Sigmoid colon (tissue), 7 donors: ENCODE results near the gene AGBL1. TPM values are rescaled to one million over a fixed set of nuclear protein-coding genes. Genes with fewer than 3 reads are reported as not detected.

Experiments used
- DNase-seq: peaks from one replicate; pipeline ENCODE4 v3.0.0-alpha.2; 2019
- H3K27ac ChIP-seq, 4 donors: fragments of 200-600 bp; sonication (generic); one replicate each; pipeline ENCODE4 v1.5.1; 2016 to 2019; ENCODE audit warnings: mild to moderate bottlenecking in 1 of 4
- H3K27me3 ChIP-seq, 3 donors: fragments of 200-600 bp; sonication (generic); one replicate each; pipeline ENCODE4 v1.5.1; 2019; ENCODE audit warnings: mild to moderate bottlenecking in 1 of 3
- H3K36me3 ChIP-seq, 4 donors: fragments of 200-600 bp; sonication (generic); one replicate each; pipeline ENCODE4 v1.5.1; 2016 to 2019
- H3K4me1 ChIP-seq, 4 donors: fragments of 200-600 bp; sonication (generic); one replicate each; pipeline ENCODE4 v1.5.1; 2017 to 2019
- H3K4me3 ChIP-seq, 4 donors: fragments of 200-600 bp; sonication (generic); one replicate each; pipeline ENCODE4 v1.5.1; 2017 to 2019; ENCODE audit warnings: mild to moderate bottlenecking in 2 of 4, moderate library complexity in 1 of 4
- H3K9me3 ChIP-seq, 4 donors: fragments of 200-600 bp in 3 of 4; sonication (generic) in 3 of 4; one replicate each; pipeline versions ENCODE4 v1.5.1 to v1.6.1; 2013 to 2019
- CTCF ChIP-seq, 4 experiments: fragments of 450-650 bp in 3 of 4; fragments of 200-600 bp in 1 of 4; IDR thresholded peaks; one replicate each; pipeline ENCODE4 v1.5.1; 2016 to 2019; ENCODE audit warnings: antibody characterized with exemption in 4 of 4, mild to moderate bottlenecking in 3 of 4, moderate library complexity in 2 of 4
- EP300 ChIP-seq, 4 donors: sonication (generic); formaldehyde crosslinking; IDR thresholded peaks; one replicate each; pipeline ENCODE4 v1.6.1; 2017; ENCODE audit warnings: antibody characterized with exemption in 4 of 4
- POLR2A ChIP-seq, 2 donors: fragments of 450-650 bp; IDR thresholded peaks; one replicate each; pipeline ENCODE4 v1.6.1; 2016; ENCODE audit warnings: antibody characterized with exemption in 2 of 2, mild to moderate bottlenecking in 2 of 2, moderate library complexity in 2 of 2
- POLR2AphosphoS5 ChIP-seq, 4 donors: sonication (generic); formaldehyde crosslinking; IDR thresholded peaks; one replicate each; pipeline ENCODE4 v1.6.1; 2017; ENCODE audit warnings: antibody characterized with exemption in 4 of 4
- WGBS, 2 donors: extraction: QIAGEN DNeasy Blood & Tissue Kit; methylation state at CpG; one replicate each; pipeline ENCODE4 v1.1.7; 2013; 5-methylcytosine and 5-hydroxymethylcytosine counted together
- intact Hi-C: fragments of 100-400 bp; cut with DNase I; formaldehyde crosslinking; loops from one replicate; pipeline ENCODE4 v1.15.1; 2023
- polyA plus RNA-seq, 3 donors: library from polyadenylated mRNA; stranded (reverse); fragments of 200-250 nt; gene quantifications; one replicate each; pipeline ENCODE4 v1.2.3, GENCODE V29; 2013
- total RNA-seq, 4 donors: library from RNA; depleted of rRNA; stranded (reverse); fragments of >200 nt; gene quantifications; one replicate each; pipeline ENCODE4 v1.1.0, GENCODE V29; 2016
- donor health status: healthy with polysubstance abuse.
- donor health status: Bipolar disorder and iron deficiency.
- donor health status: healthy.

Gene AGBL1
- total and polyA plus RNA-seq, 7 donors = 0.16 to 0.28 TPM; not detected in 5

GRCh38 chr15:86408261-86408660, 328.6 kb downstream of the AGBL1 start:
- intact Hi-C loops = no loop called here
- 69 to 73% methylated on average over 3 of the region's 3 CpGs for WGBS, 2 donors

DNA sequence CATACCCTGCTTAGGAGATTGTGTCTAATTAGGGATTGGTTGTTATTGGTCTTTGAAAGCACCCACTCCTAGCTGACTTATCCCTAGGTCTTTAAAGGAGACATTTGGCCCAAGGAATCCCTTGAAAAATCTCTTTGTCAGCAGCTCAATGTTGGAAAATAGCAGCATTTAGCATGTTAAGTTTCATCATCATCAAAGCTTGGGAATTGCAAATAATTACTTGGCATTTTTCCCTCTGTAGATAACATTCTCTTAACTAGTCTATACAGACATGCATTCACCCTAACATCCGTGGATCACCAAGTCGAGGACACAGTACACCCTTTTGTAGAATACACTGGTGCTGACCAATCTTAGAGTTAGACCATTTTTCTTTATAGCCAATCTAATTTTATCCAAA, 332.2 kb downstream of the AGBL1 start:
- 79 to 80% methylated on average over 2 of the region's 2 CpGs for WGBS, 2 donors
- Histone ChIP-seq H3K27me3 (no peaks in the 10 kb centered on the region), H3K36me3 (no peaks in the 10 kb centered on the region), H3K4me3 (no peak overlapping the region), H3K4me1 (no peaks in the 10 kb centered on the region), H3K27ac (no peak overlapping the region), H3K9me3 (no peaks in the 10 kb centered on the region)
- DNase-seq = no peak
- TF ChIP-seq POLR2A (IDR thresholded peaks at IDR 0.05) = no peak
- TF ChIP-seq CTCF (IDR thresholded peaks at IDR 0.05) = no peak
- TF ChIP-seq POLR2AphosphoS5 (IDR thresholded peaks at IDR 0.05) = no peak
- no peak for TF ChIP-seq EP300 (IDR thresholded peaks at IDR 0.05)
- intact Hi-C loops = no loop called here

More at GRCh38 chr15:86408261-86408660, 328.6 kb downstream of the AGBL1 start:
- Histone ChIP-seq H3K36me3 (no peaks in the 10 kb centered on the region), H3K27ac (no peak overlapping the region), H3K9me3 (no peaks in the 10 kb centered on the region), H3K27me3 (no peaks in the 10 kb centered on the region), H3K4me1 (no peaks in the 10 kb centered on the region), H3K4me3 (no peak overlapping the region)
- no peak for DNase-seq
- no peak for TF ChIP-seq POLR2AphosphoS5 (IDR thresholded peaks at IDR 0.05)
- no peak for TF ChIP-seq POLR2A (IDR thresholded peaks at IDR 0.05)
- TF ChIP-seq CTCF (IDR thresholded peaks at IDR 0.05) = no peak
- TF ChIP-seq EP300 (IDR thresholded peaks at IDR 0.05) = no peak

DNA sequence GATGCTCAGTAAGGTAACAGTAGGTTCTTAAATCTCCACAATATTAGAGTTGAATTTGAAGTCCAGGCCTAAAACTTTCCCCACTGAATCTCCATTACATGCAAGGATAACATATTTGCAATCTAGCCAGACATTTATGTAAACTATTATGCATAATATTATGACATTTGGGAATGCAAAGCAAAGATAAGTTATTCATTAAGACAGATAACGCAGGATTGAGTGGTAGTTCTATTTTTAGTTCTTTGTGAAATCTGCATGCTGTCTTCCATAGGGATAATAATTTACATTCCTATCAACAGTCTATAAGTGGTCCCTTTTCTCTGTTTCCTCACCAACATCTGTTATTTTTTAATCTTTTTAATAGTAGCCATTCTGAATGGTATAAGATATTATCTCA, 333.5 kb downstream of the AGBL1 start:
- H3K36me3 ChIP-seq = no peaks in the 10 kb centered on the region
- H3K4me3 ChIP-seq = no peak overlapping the region
- TF ChIP-seq CTCF (IDR thresholded peaks at IDR 0.05) (no peak), POLR2A (IDR thresholded peaks at IDR 0.05) (no peak), EP300 (IDR thresholded peaks at IDR 0.05) (no peak), POLR2AphosphoS5 (IDR thresholded peaks at IDR 0.05) (no peak)
- DNase-seq = no peak
- H3K9me3 ChIP-seq = no peaks in the 10 kb centered on the region
- intact Hi-C loops = no loop called here
- H3K27ac ChIP-seq = no peak overlapping the region
- no peaks in the 10 kb centered on the region for H3K27me3 ChIP-seq
- WGBS, 2 donors = 75 to 87% methylated on average over 1 of the region's 1 CpG
- no peaks in the 10 kb centered on the region for H3K4me1 ChIP-seq

GRCh38 chr15:86425746-86426145, 346.1 kb downstream of the AGBL1 start:
- Histone ChIP-seq H3K36me3 (no peaks in the 10 kb centered on the region), H3K27me3 (no peaks in the 10 kb centered on the region), H3K27ac (no peak overlapping the region), H3K4me3 (no peak overlapping the region), H3K9me3 (no peaks in the 10 kb centered on the region), H3K4me1 (no peaks in the 10 kb centered on the region)
- DNase-seq = no peak
- intact Hi-C loops = no loop called here
- TF ChIP-seq CTCF (IDR thresholded peaks at IDR 0.05) (no peak), POLR2AphosphoS5 (IDR thresholded peaks at IDR 0.05) (no peak), POLR2A (IDR thresholded peaks at IDR 0.05) (no peak)
- WGBS, 2 donors = 84 to 92% methylated on average over 3 of the region's 3 CpGs

DNA sequence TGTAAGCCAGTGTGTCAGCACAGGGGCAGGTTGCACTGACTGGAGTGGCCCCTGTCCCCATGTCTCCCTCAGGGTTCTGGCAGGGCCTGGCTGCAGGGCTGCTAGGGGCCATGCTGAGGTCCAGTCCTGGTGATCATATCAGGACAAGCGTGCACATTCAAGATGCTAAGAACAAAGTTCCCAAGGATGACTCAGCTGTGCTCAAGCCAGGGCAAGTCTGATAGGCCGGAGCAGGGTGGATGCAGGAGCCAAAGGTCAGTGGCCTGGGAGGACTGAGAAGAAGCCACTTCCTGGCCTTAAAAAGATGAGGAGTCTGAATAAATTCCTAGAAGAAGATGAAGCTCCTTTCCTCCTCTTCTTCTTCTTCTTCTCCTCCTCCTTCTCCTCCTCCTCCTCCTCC, 353.2 kb downstream of the AGBL1 start:
- no peak for TF ChIP-seq POLR2A (IDR thresholded peaks at IDR 0.05)
- no peak for TF ChIP-seq POLR2AphosphoS5 (IDR thresholded peaks at IDR 0.05)
- no peak for TF ChIP-seq EP300 (IDR thresholded peaks at IDR 0.05)
- no peak for TF ChIP-seq CTCF (IDR thresholded peaks at IDR 0.05)
- WGBS, 2 donors = 54 to 81% methylated on average over 2 of the region's 2 CpGs

More for the DNA sequence above, 353.2 kb downstream of the AGBL1 start:
- intact Hi-C loops = no loop called here
- Histone ChIP-seq H3K36me3 (no peaks in the 10 kb centered on the region), H3K27ac (no peak overlapping the region), H3K4me3 (no peak overlapping the region), H3K4me1 (peaks cover 0 to 19% (median 9%) of the 10 kb centered on the region in 4 donors), H3K27me3 (no peaks in the 10 kb centered on the region), H3K9me3 (no peaks in the 10 kb centered on the region)
- DNase-seq = no peak
